ENCODE results near the gene ZNF229. TPM values are rescaled to one million over a fixed set of nuclear protein-coding genes. Genes with fewer than 3 reads are reported as not detected.
"Not testable (repeated sequence)": the region's sequence is repeated elsewhere in the genome, so short reads cannot be mapped to it uniquely, and the experiment has no call there.

Gene ZNF229
- 4.0 and 4.2 TPM in 2 replicates for total RNA-seq (2022)
- Bru-seq, nascent RNA, result percentile 50 among the genes with signal in this experiment
- percentile 51 among the genes with signal in this experiment for BruChase-seq, experiment 1, labeled RNA remaining after a 6-hour chase
- BruChase-seq, experiment 2, labeled RNA remaining after a 2-hour chase, result percentile 70 among the genes with signal in this experiment
- long read RNA-seq, full-length matches to known transcripts, result 1 of 2 reads
- long read RNA-seq, partial matches to known transcripts, result 1 of 2 reads
- long read RNA-seq, other reads (novel, unspliced or antisense), result 0 of 2 reads

DNA sequence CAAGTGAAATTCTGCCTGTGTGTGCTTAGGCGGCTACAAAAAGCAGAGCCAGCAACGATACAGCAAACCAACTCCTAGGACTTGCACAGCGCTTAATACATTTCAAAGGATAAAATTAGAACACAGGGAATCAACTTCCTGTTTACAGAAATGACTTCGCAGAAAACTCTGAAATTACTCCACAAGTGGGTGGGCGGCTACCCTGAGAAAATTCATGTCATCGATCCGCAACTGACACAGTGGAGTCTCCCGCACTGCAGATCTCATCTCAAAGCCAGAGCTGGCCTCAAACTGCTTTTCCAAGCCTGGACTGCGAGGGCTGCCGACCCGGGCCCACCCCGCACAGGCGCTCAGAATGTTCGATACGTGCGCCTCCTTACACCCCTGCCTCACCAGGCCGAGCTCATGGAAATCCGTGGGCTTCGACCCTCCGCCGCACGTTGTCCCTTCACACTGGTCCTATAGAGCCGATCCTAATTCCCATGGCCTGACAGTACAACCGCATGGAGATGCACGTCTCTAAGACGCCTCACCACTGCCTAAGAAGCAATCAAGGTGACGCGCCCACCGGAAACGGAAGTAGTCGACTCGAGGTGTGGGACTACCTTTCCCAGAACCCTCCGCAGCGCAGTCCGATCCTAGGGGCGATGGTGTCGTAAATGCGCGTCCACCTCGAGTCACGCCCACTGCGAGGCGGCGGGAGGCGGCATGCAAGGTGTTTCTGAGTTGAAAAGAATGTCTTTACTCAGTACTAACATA is at the start of gene ZNF229:
TSS of gene ZNF229 (minus strand) at position 557 of the 759 bp plus-strand sequence. CDS start 5,625 bp downstream, outside the sequence.
- CTCF ChIA-PET, result no interaction called here

DNA sequence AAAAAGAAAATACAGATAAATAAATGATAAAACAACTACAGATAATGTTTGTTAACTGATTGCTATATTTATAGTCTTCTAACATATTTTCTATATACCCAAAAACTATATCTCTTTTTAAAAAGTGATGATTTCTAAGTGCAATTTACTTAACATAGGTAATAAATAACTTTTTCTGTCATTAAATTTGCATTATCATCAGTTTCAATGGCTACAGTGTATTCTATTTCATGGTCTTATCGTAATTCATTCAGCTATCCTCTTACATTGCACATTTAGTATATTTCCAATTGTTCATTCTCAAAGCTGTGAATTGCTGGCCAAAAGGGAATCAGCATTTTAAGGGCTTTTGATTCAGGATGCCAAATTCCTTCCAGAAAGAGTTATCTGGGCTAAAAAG is 48.4 kb upstream of the ZNF229 start:
- TF ChIP-seq, protein P1, sequence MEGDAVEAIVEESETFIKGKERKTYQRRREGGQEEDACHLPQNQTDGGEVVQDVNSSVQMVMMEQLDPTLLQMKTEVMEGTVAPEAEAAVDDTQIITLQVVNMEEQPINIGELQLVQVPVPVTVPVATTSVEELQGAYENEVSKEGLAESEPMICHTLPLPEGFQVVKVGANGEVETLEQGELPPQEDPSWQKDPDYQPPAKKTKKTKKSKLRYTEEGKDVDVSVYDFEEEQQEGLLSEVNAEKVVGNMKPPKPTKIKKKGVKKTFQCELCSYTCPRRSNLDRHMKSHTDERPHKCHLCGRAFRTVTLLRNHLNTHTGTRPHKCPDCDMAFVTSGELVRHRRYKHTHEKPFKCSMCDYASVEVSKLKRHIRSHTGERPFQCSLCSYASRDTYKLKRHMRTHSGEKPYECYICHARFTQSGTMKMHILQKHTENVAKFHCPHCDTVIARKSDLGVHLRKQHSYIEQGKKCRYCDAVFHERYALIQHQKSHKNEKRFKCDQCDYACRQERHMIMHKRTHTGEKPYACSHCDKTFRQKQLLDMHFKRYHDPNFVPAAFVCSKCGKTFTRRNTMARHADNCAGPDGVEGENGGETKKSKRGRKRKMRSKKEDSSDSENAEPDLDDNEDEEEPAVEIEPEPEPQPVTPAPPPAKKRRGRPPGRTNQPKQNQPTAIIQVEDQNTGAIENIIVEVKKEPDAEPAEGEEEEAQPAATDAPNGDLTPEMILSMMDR (IDR thresholded peaks at IDR 0.05; ENCODE audit: unreplicated experiment), result no peak
- intact Hi-C loops (cut with micrococcal nuclease; ENCODE audit: unreplicated experiment), result no loop called here
- Mint-ChIP-seq H3K27me3 (ENCODE audit: unreplicated experiment) (no peaks in the 10 kb centered on the region), H3K36me3 (ENCODE audit: insufficient read depth, unreplicated experiment) (peaks cover 65% of the 10 kb centered on the region), H3K9me3 (ENCODE audit: low read depth, unreplicated experiment) (peaks cover 27% of the 10 kb centered on the region), H3K4me3 (ENCODE audit: low read depth, unreplicated experiment) (no peak overlapping the region), H3K27ac (ENCODE audit: unreplicated experiment) (no peak overlapping the region), H3K4me1 (ENCODE audit: low read depth, unreplicated experiment) (peaks cover 26% of the 10 kb centered on the region)
- CTCF ChIA-PET, result no interaction called here
- DNase-seq, result no peak
- BruUV-seq (replicated peaks), result no TSS peak

More for the DNA sequence above, at the start of gene ZNF229:
- DNase-seq, result peak; percentile 78
- BruUV-seq (replicated peaks), result no TSS peak
- intact Hi-C loops (cut with micrococcal nuclease; ENCODE audit: unreplicated experiment), result no loop called here
- TF ChIP-seq, protein P1 (IDR thresholded peaks at IDR 0.05; ENCODE audit: unreplicated experiment), result no peak
- Mint-ChIP-seq H3K27ac (ENCODE audit: unreplicated experiment) (peak within 1 kb of the TSS; percentile 57), H3K4me1 (ENCODE audit: low read depth, unreplicated experiment) (no peaks in the 10 kb centered on the region), H3K27me3 (ENCODE audit: unreplicated experiment) (peaks cover 7% of the 10 kb centered on the region), H3K36me3 (ENCODE audit: insufficient read depth, unreplicated experiment) (peaks cover 5% of the 10 kb centered on the region), H3K4me3 (ENCODE audit: low read depth, unreplicated experiment) (peak within 1 kb of the TSS; percentile 71), H3K9me3 (ENCODE audit: low read depth, unreplicated experiment) (peaks cover 29% of the 10 kb centered on the region)

DNA sequence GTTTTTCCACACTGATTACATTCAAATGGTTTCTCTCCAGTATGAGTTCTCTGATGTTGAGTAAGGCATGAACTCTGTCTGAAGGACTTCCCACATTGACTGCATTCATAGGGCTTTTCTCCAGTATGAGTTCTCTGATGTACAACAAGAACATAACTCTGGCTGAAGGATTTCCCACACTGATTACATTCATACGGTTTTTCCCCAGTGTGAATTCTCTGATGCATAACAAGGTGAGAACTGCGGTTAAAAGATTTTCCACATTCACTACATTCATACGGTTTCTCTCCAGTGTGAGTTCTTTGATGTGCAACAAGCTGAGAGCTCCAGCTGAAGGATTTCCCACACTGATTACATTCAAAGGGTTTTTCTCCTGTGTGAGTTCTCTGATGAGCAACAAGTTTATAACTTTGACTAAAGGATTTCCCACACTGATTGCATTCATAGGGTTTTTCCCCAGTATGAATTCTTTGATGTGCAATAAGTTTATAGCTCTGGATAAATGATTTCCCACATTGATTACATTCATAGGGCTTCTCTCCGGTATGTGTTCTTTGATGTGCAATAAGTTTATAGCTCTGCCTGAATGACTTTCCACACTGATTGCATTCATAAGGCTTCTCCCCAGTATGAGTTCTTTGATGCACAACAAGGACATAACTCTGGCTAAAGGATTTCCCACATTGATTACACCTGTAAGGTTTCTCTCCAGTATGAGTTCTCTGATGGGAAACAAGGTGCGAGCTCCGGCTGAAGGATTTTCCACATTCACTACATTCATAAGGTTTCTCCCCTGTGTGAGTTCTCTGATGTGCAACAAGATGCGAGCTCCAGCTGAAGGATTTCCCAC is 28.5 kb upstream of the ZNF229 start:
- Mint-ChIP-seq H3K4me1 (ENCODE audit: low read depth, unreplicated experiment) (no peaks in the 10 kb centered on the region), H3K4me3 (ENCODE audit: low read depth, unreplicated experiment) (no peak overlapping the region), H3K9me3 (ENCODE audit: low read depth, unreplicated experiment) (peaks cover 25% of the 10 kb centered on the region), H3K36me3 (ENCODE audit: insufficient read depth, unreplicated experiment) (peaks cover 53% of the 10 kb centered on the region), H3K27me3 (ENCODE audit: unreplicated experiment) (no peaks in the 10 kb centered on the region), H3K27ac (ENCODE audit: unreplicated experiment) (peak overlapping the region; percentile 62)
- DNase-seq, result no peak
- no TSS peak for BruUV-seq (replicated peaks)
- CTCF ChIA-PET, result no interaction called here
- intact Hi-C loops (cut with micrococcal nuclease; ENCODE audit: unreplicated experiment), result no loop called here
- TF ChIP-seq, protein P1 (IDR thresholded peaks at IDR 0.05; ENCODE audit: unreplicated experiment), result no peak

DNA sequence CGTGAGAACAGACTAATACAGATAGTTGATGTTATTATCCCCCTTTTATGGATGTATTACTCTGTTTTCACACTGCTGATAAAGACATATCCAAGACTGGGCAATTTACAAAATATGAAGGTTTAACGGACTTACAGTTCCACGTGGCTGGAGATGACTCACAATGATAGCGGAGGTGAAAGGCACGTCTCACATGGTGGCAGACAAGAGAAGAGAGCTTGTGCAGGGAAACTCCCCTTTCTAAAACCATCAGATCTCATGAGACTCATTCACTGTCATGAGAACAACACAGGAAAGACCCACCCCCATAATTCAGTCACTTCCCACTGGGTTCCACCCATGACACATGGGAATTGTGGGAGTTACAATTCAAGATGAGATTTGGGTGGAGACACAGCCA is 20.5 kb upstream of the ZNF229 start:
- H3K27ac Mint-ChIP-seq (ENCODE audit: unreplicated experiment); H3K4me3 Mint-ChIP-seq (ENCODE audit: low read depth, unreplicated experiment); intact Hi-C loops (cut with micrococcal nuclease; ENCODE audit: unreplicated experiment); H3K4me1 Mint-ChIP-seq (ENCODE audit: low read depth, unreplicated experiment); DNase-seq; H3K27me3 Mint-ChIP-seq (ENCODE audit: unreplicated experiment); BruUV-seq (replicated peaks); CTCF ChIA-PET: not testable (repeated sequence)
- peaks cover 12% of the 10 kb centered on the region for H3K36me3 Mint-ChIP-seq (ENCODE audit: insufficient read depth, unreplicated experiment)
- peaks cover 30% of the 10 kb centered on the region for H3K9me3 Mint-ChIP-seq (ENCODE audit: low read depth, unreplicated experiment)

DNA sequence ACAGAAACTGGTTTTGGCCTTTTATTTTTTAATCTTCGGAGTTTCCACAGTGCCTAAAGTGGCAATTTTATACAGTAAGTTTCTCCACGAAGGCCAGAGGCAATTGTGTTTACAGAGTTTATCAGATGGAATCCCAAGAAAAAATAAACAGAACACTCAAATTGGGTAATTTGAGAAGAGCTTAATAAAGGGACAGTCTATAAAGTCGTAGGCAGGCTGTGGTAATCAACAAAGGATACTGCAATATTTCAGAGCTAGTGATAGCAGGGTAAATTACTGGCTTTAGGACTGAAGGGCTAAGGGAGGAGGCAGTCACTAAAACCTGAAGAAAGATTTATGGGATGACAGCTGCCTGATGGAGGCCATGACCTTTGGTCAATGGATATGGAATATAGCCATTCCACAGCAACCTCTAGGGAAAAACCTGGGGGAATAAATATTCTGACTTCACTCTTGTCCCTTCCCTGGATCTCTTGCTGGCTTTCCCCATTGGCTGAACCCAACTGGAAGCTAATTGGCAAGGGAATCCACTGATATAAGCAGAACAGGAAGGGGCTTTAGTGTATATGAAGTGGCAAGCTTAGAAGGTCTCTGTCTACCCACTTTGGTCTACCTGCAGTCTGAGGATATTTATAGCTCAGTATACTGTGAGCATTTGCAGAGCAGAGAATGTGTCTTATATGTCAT is 14.5 kb upstream of the ZNF229 start:
- H3K4me3 Mint-ChIP-seq (ENCODE audit: low read depth, unreplicated experiment); H3K4me1 Mint-ChIP-seq (ENCODE audit: low read depth, unreplicated experiment); BruUV-seq (replicated peaks); DNase-seq; H3K27ac Mint-ChIP-seq (ENCODE audit: unreplicated experiment); CTCF ChIA-PET; intact Hi-C loops (cut with micrococcal nuclease; ENCODE audit: unreplicated experiment); H3K36me3 Mint-ChIP-seq (ENCODE audit: insufficient read depth, unreplicated experiment); H3K27me3 Mint-ChIP-seq (ENCODE audit: unreplicated experiment): not testable (repeated sequence)
- peaks cover 17% of the 10 kb centered on the region for H3K9me3 Mint-ChIP-seq (ENCODE audit: low read depth, unreplicated experiment)

DNA sequence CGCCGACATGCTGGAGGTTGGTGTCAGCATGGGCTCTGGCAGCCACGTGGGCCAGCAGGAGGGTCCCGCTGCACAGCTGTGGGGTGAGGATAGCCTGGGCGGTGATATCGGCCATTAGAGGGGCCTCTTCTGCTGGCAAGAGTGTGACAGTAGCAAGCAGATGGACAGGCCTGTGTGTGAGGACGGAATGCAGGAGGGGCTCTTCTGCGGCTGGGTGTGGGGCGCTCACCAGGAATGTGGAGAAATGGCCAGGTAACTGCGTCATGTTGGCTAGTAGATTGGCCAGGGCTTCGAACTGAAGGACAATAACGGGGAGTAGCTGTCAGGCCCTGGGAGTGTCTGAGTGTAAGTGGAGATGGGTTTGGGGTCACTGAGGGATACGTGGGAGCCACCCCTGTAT is 7.7 kb upstream of the ZNF229 start:
- DNase-seq; H3K4me1 Mint-ChIP-seq (ENCODE audit: low read depth, unreplicated experiment); H3K4me3 Mint-ChIP-seq (ENCODE audit: low read depth, unreplicated experiment); BruUV-seq (replicated peaks); H3K27me3 Mint-ChIP-seq (ENCODE audit: unreplicated experiment); H3K27ac Mint-ChIP-seq (ENCODE audit: unreplicated experiment); intact Hi-C loops (cut with micrococcal nuclease; ENCODE audit: unreplicated experiment); H3K36me3 Mint-ChIP-seq (ENCODE audit: insufficient read depth, unreplicated experiment); CTCF ChIA-PET: not testable (repeated sequence)
- H3K9me3 Mint-ChIP-seq (ENCODE audit: low read depth, unreplicated experiment), result peaks cover 23% of the 10 kb centered on the region
